ENCODE results near the gene FAM241A. TPM values are rescaled to one million over a fixed set of nuclear protein-coding genes. Genes with fewer than 3 reads are reported as not detected.
"Not testable (repeated sequence)": the region's sequence is repeated elsewhere in the genome, so short reads cannot be mapped to it uniquely, and the experiment has no call there.

Gene FAM241A
- total and polyA plus RNA-seq, 2 of the 13 experiments (the other 11 are each of a cell fraction or from before 2014, with no cell fraction given): 0.61 to 0.69 TPM

DNA sequence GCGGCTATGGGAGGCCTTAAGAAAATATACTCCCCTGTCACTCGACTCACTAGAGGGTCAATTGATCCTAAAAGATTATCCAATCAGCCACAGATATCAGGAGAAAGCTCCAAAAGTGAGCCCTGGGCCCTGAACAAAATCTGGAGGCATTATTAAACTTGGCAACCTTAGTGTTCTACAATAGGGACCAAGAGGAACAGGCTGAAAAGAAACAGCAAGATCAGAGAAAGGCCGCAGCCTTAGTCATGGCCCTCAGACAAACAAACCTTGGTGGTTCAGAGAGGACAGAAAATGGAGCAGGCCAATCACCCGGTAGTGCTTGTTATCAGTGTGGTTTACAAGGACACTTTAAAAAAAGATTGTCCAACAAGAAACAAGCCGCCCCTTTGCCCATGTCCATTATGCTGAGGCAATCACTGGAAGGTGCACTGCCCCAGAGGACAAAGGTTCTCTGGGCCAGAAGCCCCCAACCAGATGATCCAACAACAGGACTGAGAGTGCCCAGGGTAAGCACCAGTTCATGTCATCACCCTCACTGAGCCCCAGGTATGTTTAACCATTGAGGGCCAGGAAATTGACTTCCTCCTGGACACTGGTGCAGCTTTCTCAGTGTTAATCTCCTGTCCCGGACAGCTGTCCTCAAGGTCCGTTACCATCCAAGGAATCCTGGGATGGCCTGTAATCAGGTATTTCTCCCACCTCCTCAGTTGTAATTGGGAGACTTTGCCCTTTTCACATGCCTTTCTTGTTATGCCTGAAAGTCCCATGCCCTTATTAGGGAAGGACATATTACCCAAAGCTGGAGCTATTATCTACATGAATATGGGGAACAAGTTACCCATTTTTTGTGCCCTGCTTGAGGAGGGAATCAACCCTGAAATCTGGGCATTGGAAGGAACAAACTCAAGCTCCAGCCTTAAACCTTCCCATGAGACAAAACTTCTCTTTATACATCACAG lies 63.2 kb downstream of the FAM241A start (continued):
- TF ChIP-seq MEIS2 (CRISPR knock-in tag; IDR thresholded peaks at IDR 0.05): 0 out of 2 replicates have a peak, but pooled peaks have one; percentile 75
- TF ChIP-seq ZNF652 (CRISPR knock-in tag; IDR thresholded peaks at IDR 0.05; ENCODE audit: borderline replicate concordance, low read depth): peak; percentile 96
- TF ChIP-seq, protein P1, sequence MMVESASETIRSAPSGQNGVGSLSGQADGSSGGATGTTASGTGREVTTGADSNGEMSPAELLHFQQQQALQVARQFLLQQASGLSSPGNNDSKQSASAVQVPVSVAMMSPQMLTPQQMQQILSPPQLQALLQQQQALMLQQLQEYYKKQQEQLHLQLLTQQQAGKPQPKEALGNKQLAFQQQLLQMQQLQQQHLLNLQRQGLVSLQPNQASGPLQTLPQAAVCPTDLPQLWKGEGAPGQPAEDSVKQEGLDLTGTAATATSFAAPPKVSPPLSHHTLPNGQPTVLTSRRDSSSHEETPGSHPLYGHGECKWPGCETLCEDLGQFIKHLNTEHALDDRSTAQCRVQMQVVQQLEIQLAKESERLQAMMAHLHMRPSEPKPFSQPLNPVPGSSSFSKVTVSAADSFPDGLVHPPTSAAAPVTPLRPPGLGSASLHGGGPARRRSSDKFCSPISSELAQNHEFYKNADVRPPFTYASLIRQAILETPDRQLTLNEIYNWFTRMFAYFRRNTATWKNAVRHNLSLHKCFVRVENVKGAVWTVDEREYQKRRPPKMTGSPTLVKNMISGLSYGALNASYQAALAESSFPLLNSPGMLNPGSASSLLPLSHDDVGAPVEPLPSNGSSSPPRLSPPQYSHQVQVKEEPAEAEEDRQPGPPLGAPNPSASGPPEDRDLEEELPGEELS (CRISPR knock-in tag; IDR thresholded peaks at IDR 0.05): peak; percentile 92
- peak; percentile 77; the same call in 1 of the 2 replicates for TF ChIP-seq CBX5 (CRISPR knock-in tag; IDR thresholded peaks at IDR 0.05; ENCODE audit: borderline replicate concordance)
- TF ChIP-seq, protein P2, sequence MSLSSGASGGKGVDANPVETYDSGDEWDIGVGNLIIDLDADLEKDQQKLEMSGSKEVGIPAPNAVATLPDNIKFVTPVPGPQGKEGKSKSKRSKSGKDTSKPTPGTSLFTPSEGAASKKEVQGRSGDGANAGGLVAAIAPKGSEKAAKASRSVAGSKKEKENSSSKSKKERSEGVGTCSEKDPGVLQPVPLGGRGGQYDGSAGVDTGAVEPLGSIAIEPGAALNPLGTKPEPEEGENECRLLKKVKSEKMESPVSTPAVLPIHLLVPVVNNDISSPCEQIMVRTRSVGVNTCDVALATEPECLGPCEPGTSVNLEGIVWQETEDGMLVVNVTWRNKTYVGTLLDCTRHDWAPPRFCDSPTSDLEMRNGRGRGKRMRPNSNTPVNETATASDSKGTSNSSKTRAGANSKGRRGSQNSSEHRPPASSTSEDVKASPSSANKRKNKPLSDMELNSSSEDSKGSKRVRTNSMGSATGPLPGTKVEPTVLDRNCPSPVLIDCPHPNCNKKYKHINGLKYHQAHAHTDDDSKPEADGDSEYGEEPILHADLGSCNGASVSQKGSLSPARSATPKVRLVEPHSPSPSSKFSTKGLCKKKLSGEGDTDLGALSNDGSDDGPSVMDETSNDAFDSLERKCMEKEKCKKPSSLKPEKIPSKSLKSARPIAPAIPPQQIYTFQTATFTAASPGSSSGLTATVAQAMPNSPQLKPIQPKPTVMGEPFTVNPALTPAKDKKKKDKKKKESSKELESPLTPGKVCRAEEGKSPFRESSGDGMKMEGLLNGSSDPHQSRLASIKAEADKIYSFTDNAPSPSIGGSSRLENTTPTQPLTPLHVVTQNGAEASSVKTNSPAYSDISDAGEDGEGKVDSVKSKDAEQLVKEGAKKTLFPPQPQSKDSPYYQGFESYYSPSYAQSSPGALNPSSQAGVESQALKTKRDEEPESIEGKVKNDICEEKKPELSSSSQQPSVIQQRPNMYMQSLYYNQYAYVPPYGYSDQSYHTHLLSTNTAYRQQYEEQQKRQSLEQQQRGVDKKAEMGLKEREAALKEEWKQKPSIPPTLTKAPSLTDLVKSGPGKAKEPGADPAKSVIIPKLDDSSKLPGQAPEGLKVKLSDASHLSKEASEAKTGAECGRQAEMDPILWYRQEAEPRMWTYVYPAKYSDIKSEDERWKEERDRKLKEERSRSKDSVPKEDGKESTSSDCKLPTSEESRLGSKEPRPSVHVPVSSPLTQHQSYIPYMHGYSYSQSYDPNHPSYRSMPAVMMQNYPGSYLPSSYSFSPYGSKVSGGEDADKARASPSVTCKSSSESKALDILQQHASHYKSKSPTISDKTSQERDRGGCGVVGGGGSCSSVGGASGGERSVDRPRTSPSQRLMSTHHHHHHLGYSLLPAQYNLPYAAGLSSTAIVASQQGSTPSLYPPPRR (CRISPR knock-in tag; IDR thresholded peaks at IDR 0.05; ENCODE audit: borderline replicate concordance): peak; percentile 86
- peak; percentile 68; the same call in 1 of the 2 replicates for TF ChIP-seq ZNF878 (CRISPR knock-in tag; IDR thresholded peaks at IDR 0.05)
- peak; percentile 43 for TF ChIP-seq ZNF589 (CRISPR knock-in tag; conservative IDR thresholded peaks at IDR 0.05)
- peak; percentile 78 for TF ChIP-seq DPF2 (CRISPR knock-in tag; IDR thresholded peaks at IDR 0.05; ENCODE audit: borderline replicate concordance, low read depth)
- peak; percentile 51 for TF ChIP-seq GABPB1 (CRISPR knock-in tag; IDR thresholded peaks at IDR 0.05)
- TF ChIP-seq ETV5 (CRISPR knock-in tag; IDR thresholded peaks at IDR 0.05; ENCODE audit: borderline replicate concordance): peak; percentile 63
- peak; percentile 53; the same call in 1 of the 2 replicates for TF ChIP-seq RCOR2 (CRISPR knock-in tag; IDR thresholded peaks at IDR 0.05)
- TF ChIP-seq, protein P3, sequence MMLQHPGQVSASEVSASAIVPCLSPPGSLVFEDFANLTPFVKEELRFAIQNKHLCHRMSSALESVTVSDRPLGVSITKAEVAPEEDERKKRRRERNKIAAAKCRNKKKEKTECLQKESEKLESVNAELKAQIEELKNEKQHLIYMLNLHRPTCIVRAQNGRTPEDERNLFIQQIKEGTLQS (CRISPR knock-in tag; IDR thresholded peaks at IDR 0.05): peak; percentile 88
- peak; percentile 56; the same call in 1 of the 2 replicates for TF ChIP-seq ZNF33B (CRISPR knock-in tag; IDR thresholded peaks at IDR 0.05)
- TF ChIP-seq, protein P4, sequence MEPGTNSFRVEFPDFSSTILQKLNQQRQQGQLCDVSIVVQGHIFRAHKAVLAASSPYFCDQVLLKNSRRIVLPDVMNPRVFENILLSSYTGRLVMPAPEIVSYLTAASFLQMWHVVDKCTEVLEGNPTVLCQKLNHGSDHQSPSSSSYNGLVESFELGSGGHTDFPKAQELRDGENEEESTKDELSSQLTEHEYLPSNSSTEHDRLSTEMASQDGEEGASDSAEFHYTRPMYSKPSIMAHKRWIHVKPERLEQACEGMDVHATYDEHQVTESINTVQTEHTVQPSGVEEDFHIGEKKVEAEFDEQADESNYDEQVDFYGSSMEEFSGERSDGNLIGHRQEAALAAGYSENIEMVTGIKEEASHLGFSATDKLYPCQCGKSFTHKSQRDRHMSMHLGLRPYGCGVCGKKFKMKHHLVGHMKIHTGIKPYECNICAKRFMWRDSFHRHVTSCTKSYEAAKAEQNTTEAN (CRISPR knock-in tag; conservative IDR thresholded peaks at IDR 0.05): 0 out of 2 replicates have a peak, but pooled peaks have one; percentile 37
- TF ChIP-seq, protein P5, sequence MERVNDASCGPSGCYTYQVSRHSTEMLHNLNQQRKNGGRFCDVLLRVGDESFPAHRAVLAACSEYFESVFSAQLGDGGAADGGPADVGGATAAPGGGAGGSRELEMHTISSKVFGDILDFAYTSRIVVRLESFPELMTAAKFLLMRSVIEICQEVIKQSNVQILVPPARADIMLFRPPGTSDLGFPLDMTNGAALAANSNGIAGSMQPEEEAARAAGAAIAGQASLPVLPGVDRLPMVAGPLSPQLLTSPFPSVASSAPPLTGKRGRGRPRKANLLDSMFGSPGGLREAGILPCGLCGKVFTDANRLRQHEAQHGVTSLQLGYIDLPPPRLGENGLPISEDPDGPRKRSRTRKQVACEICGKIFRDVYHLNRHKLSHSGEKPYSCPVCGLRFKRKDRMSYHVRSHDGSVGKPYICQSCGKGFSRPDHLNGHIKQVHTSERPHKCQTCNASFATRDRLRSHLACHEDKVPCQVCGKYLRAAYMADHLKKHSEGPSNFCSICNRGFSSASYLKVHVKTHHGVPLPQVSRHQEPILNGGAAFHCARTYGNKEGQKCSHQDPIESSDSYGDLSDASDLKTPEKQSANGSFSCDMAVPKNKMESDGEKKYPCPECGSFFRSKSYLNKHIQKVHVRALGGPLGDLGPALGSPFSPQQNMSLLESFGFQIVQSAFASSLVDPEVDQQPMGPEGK (CRISPR knock-in tag; IDR thresholded peaks at IDR 0.05): peak; percentile 91
- peak; percentile 82 for TF ChIP-seq CREM (IDR thresholded peaks at IDR 0.05)
- not testable (repeated sequence) for TF ChIP-seq CREM (CRISPR knock-in tag; IDR thresholded peaks at IDR 0.05)

Measured in HepG2 (cell line).